MCF 10A (cell line): ENCODE data around the gene ARHGAP31. TPM values are rescaled to one million over a fixed set of nuclear protein-coding genes. Genes with fewer than 3 reads are reported as not detected.

Experiments used
- BruUV-seq: library from RNA; stranded (reverse); fragments of 400-500 nt; replicated peaks from 2 replicates; lab custom pipeline; 2021; lab: Mats Ljungman, UMichigan
- CTCF ChIA-PET: fragments of 300-600 bp; sonication (Branson Sonifier 250); formaldehyde crosslinking; extraction: SDS; loops from one replicate; lab custom pipeline; 2021; ENCODE audit warnings: antibody characterized with exemption, inconsistent platforms; lab: Yijun Ruan, JAX
- POLR2A ChIA-PET: fragments of 300-600, 350-650 bp; sonication (Branson Sonifier 250); formaldehyde crosslinking; extraction: SDS; loops from one replicate; lab custom pipeline; 2020; ENCODE audit warnings: antibody characterized with exemption, inconsistent platforms; lab: Yijun Ruan, JAX
- DNase-seq: peaks from one replicate; pipeline ENCODE4 v3.0.0-alpha.2; 2018; ENCODE audit not compliant: unreplicated experiment
- H3K27ac Mint-ChIP-seq: one replicate; pipeline ENCODE4 v1.8.0; 2022; ENCODE audit warnings: mild to moderate bottlenecking, low read depth, mixed read lengths; ENCODE audit not compliant: unreplicated experiment
- H3K27me3 Mint-ChIP-seq: one replicate; pipeline ENCODE4 v1.8.0; 2022; ENCODE audit warnings: mixed read lengths; ENCODE audit not compliant: insufficient read depth, unreplicated experiment
- H3K36me3 Mint-ChIP-seq: one replicate; pipeline ENCODE4 v1.8.0; 2022; ENCODE audit warnings: mild to moderate bottlenecking, moderate library complexity, mixed read lengths; ENCODE audit not compliant: insufficient read depth, unreplicated experiment
- H3K4me1 Mint-ChIP-seq: one replicate; pipeline ENCODE4 v1.8.0; 2022; ENCODE audit warnings: mixed read lengths; ENCODE audit not compliant: insufficient read depth, unreplicated experiment
- H3K4me3 Mint-ChIP-seq: one replicate; pipeline ENCODE4 v1.8.0; 2022; ENCODE audit warnings: mild to moderate bottlenecking, moderate library complexity, mixed read lengths; ENCODE audit not compliant: unreplicated experiment
- H3K9me3 Mint-ChIP-seq: one replicate; pipeline ENCODE4 v1.8.0; 2022; ENCODE audit warnings: mixed read lengths; ENCODE audit not compliant: unreplicated experiment
- intact Hi-C: fragments of 100-400 bp; cut with micrococcal nuclease; formaldehyde crosslinking; loops from 2 replicates; pipeline ENCODE4 v1.14.1; 2022
- total RNA-seq: library from RNA; stranded (reverse); gene quantifications from 2 replicates; pipeline ENCODE4 v1.2.3, GENCODE V29; 2022
- TF ChIP-seq, protein P1 (sequence below): fragments of 200-600 bp; IDR thresholded peaks from one replicate; pipeline ENCODE4 v1.8.0; 2022; ENCODE audit warnings: antibody characterized with exemption, mild to moderate bottlenecking; ENCODE audit not compliant: unreplicated experiment

Gene ARHGAP31
- total RNA-seq, 1 experiment from 2014 or later = 4.4 TPM

DNA sequence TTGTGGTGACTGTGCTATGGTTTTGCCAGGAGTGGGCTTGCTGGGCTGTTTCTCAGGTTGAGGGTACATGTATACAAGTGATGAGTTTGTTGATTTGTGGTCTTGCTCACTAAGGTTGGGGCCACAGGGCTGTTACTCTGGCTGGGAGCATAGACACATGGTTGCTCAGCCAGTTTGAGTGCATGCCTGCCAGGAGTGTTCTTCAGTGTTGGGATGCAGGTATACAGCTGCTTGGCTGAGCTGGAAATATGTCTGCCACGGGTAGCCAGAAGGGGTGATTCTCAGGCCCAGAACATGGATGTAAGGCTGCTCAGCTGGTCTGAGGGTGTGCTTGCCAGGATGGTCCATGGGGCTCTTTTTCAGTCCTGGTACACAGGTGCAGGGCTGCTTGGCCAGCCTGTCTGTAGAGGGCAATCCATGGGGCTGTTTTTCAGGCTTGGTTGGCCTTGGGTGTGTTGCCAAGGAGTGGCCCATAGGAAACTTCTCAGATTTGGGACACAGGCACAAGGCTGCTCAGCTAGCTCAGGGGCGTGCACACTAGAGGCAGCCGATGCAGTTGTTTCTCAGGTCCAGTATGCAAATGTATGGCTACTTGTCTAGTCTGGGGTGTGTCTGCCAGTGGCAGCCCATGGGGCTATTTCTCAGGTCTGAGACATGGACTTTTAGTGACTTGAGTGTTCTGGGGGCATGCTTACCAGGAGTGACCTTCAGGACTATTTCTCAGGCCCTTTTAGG lies 5.3 kb upstream of the ARHGAP31 start:
- intact Hi-C loops = no loop called here
- Mint-ChIP-seq H3K36me3 (no peaks in the 10 kb centered on the region), H3K27ac (no peak overlapping the region), H3K9me3 (peaks cover 15% of the 10 kb centered on the region), H3K4me3 (no peak overlapping the region), H3K27me3 (peaks cover 30% of the 10 kb centered on the region), H3K4me1 (peaks cover 5% of the 10 kb centered on the region)
- POLR2A ChIA-PET = no interaction called here
- no peak for DNase-seq
- TF ChIP-seq, protein P1, sequence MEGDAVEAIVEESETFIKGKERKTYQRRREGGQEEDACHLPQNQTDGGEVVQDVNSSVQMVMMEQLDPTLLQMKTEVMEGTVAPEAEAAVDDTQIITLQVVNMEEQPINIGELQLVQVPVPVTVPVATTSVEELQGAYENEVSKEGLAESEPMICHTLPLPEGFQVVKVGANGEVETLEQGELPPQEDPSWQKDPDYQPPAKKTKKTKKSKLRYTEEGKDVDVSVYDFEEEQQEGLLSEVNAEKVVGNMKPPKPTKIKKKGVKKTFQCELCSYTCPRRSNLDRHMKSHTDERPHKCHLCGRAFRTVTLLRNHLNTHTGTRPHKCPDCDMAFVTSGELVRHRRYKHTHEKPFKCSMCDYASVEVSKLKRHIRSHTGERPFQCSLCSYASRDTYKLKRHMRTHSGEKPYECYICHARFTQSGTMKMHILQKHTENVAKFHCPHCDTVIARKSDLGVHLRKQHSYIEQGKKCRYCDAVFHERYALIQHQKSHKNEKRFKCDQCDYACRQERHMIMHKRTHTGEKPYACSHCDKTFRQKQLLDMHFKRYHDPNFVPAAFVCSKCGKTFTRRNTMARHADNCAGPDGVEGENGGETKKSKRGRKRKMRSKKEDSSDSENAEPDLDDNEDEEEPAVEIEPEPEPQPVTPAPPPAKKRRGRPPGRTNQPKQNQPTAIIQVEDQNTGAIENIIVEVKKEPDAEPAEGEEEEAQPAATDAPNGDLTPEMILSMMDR = no peak
- BruUV-seq = no TSS peak
- CTCF ChIA-PET = interaction anchor here (0.6 kb wide), 1 partner anchor 151 kb away, joined by 3 read pairs; no protein-coding TSS in a partner anchor

DNA sequence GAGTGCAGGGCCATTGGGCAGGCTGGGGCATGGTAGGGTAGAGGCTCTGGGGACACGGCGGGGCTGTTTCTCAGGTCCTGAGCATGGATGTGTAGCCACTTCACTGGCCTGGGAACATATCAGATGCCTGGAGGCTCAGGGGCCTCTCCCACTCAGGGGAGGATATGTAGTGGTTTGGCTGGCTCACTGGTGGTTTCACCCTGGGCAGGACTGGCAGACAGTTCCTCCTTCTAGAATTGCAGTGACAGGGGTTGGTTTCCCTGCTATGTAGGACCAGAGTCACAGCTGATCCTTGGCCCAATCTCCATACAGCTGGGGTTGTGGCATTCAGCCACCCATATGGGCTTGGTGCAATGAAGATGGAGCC lies 4.8 kb upstream of the ARHGAP31 start:
- TF ChIP-seq, protein P1 = no peak
- no peak for DNase-seq
- POLR2A ChIA-PET = no interaction called here
- intact Hi-C loops = no loop called here
- no peaks in the 10 kb centered on the region for H3K36me3 Mint-ChIP-seq
- BruUV-seq = no TSS peak
- peaks cover 5% of the 10 kb centered on the region for H3K4me1 Mint-ChIP-seq
- H3K27me3 Mint-ChIP-seq = peaks cover 30% of the 10 kb centered on the region
- no peak overlapping the region for H3K27ac Mint-ChIP-seq
- CTCF ChIA-PET = no interaction called here
- H3K9me3 Mint-ChIP-seq = peaks cover 15% of the 10 kb centered on the region
- no peak overlapping the region for H3K4me3 Mint-ChIP-seq

DNA sequence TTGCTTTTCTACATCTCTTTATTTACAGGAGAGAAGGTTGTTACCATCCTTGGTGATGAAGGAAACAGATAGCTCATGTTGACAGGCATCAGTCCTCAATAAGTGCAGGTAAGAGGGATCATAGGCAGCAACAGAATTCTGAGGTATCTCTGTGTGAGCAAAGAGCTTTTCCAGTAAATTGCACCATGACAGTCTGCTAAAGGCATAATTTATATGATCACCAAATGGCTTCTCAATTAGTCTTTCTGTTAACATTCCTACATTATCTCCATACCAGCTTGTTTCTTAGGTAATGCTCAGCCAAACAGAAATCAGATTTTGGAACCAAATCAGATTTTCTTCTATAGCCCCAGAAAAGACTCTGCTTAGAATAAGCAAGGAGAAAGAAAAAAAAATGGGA lies 3.6 kb upstream of the ARHGAP31 start:
- no peak for DNase-seq
- Mint-ChIP-seq H3K4me3 (no peak overlapping the region), H3K36me3 (no peaks in the 10 kb centered on the region), H3K9me3 (peaks cover 15% of the 10 kb centered on the region), H3K4me1 (peaks cover 7% of the 10 kb centered on the region), H3K27me3 (peaks cover 27% of the 10 kb centered on the region), H3K27ac (no peak overlapping the region)
- TF ChIP-seq, protein P1 = no peak
- no TSS peak for BruUV-seq
- intact Hi-C loops = loop anchor here (5.0 kb wide), 1 partner anchor 137 kb away; no protein-coding TSS in a partner anchor
- ChIA-PET CTCF (interaction anchor here (0.6 to 1.1 kb wide), 4 partner anchors 17 to 49 kb away, joined by 3 to 4 read pairs (median 4); no protein-coding TSS in a partner anchor), POLR2A (no interaction called here)

DNA sequence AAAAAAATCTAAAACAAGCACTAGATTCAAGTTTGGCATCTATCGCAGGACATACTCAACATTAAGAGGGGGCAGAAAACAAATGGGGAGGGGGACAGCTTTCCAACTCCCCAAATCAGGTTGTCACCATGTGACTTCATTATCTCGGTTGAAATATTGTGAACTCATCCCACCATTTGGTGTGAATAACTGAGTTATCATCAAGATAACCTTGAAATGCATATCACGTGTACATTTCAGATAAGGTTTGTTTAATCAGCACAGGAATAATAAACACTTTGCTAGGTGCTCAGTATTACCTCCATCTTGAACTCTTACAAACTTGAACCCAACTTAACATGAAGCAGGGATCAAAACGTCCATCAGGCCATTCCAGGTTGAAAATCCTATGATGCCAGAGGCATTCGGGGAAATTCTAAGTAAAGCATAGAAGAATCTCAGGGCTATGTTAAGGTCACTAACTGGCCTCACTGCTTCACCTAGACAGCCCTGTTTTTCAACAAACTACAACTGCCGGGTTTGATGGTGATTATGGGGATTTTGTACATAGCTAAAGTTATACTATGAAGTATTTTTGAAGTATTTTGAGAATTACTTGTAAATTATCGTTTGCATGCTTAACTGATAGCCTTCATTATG lies 3.0 kb upstream of the ARHGAP31 start:
- ChIA-PET POLR2A (no interaction called here), CTCF (interaction anchor here (0.6 to 1.0 kb wide), 4 partner anchors 17 to 125 kb away, joined by 3 to 4 read pairs (median 3); no protein-coding TSS in a partner anchor)
- Mint-ChIP-seq H3K9me3 (peaks cover 15% of the 10 kb centered on the region), H3K4me1 (peaks cover 13% of the 10 kb centered on the region), H3K4me3 (no peak overlapping the region), H3K27me3 (peaks cover 22% of the 10 kb centered on the region), H3K27ac (no peak overlapping the region), H3K36me3 (no peaks in the 10 kb centered on the region)
- no TSS peak for BruUV-seq
- DNase-seq = no peak
- intact Hi-C loops = loop anchor here (5.0 kb wide), 1 partner anchor 136 kb away; no protein-coding TSS in a partner anchor
- TF ChIP-seq, protein P1 = no peak
